Hippocampal formation (tissue), 2 donors: Measurements from ENCODE around the gene STOM.
A peak's percentile ranks its signal among the peaks of the same experiment; 100 is the strongest.
"Not testable (repeated sequence)": the region's sequence is repeated elsewhere in the genome, so short reads cannot be mapped to it uniquely, and the experiment has no call there.

Experiments used
- DNase-seq, 2 donors: peaks; one replicate each; lab custom pipeline; 2025; lab: John Stamatoyannopoulos, UW

STOM gene

GRCh38 chr9:121369595-121370265 lies at the start of gene STOM:
TSS of gene STOM (minus strand) at chr9:121370250. CDS start at chr9:121370187, 63 bp downstream.
- no peak for DNase-seq

- no peak for DNase-seq
Observed at GRCh38 chr9:121411993-121412392, 41.9 kb upstream of the STOM start.

GRCh38 chr9:121405899-121406298 lies 35.8 kb upstream of the STOM start:
- no peak for DNase-seq

GRCh38 chr9:121404906-121405305 lies 34.9 kb upstream of the STOM start:
- no peak for DNase-seq

- peak in 1 of 2 donors; percentile 67 for DNase-seq
Observed at GRCh38 chr9:121399883-121400607, 30.0 kb upstream of the STOM start.

- DNase-seq = no peak
Observed at GRCh38 chr9:121399126-121399882, 29.3 kb upstream of the STOM start.

GRCh38 chr9:121398374-121398773 lies 28.3 kb upstream of the STOM start:
- DNase-seq = no peak

GRCh38 chr9:121397277-121397676 lies 27.2 kb upstream of the STOM start:
- not testable (repeated sequence) for DNase-seq

GRCh38 chr9:121395558-121395957 lies 25.5 kb upstream of the STOM start:
- no peak for DNase-seq

- DNase-seq = no peak
Observed at GRCh38 chr9:121394292-121394691, 24.2 kb upstream of the STOM start.

GRCh38 chr9:121393318-121393717 lies 23.3 kb upstream of the STOM start:
- no peak for DNase-seq

- no peak for DNase-seq
Observed at GRCh38 chr9:121390372-121390771, 20.3 kb upstream of the STOM start.

GRCh38 chr9:121388140-121388905 lies 18.3 kb upstream of the STOM start:
- no peak for DNase-seq

- no peak for DNase-seq
Observed at GRCh38 chr9:121386442-121387175, 16.6 kb upstream of the STOM start.

- DNase-seq = no peak
Observed at GRCh38 chr9:121383715-121384114, 13.7 kb upstream of the STOM start.

- DNase-seq = no peak
Observed at GRCh38 chr9:121380846-121381245, 10.8 kb upstream of the STOM start.

GRCh38 chr9:121376214-121376830 lies 6.3 kb upstream of the STOM start:
- DNase-seq = peak in 1 of 2 donors; percentile 44

- no peak for DNase-seq
Observed at GRCh38 chr9:121373011-121373729, 3.1 kb upstream of the STOM start.

GRCh38 chr9:121372239-121373010 lies 2.4 kb upstream of the STOM start:
- DNase-seq = no peak
